HPDE6-E6E7 (cell line): ENCODE measurements around the gene ADRB2.

Source experiments
- DNase-seq: peaks from one replicate; pipeline ENCODE4 v3.0.0; 2011; ENCODE audit warnings: missing footprints; ENCODE audit errors: extremely low spot score

Gene ADRB2

GRCh38 chr5:148805326-148806290 lies 20.8 kb upstream of the ADRB2 start:
- DNase-seq, result no peak

DNA sequence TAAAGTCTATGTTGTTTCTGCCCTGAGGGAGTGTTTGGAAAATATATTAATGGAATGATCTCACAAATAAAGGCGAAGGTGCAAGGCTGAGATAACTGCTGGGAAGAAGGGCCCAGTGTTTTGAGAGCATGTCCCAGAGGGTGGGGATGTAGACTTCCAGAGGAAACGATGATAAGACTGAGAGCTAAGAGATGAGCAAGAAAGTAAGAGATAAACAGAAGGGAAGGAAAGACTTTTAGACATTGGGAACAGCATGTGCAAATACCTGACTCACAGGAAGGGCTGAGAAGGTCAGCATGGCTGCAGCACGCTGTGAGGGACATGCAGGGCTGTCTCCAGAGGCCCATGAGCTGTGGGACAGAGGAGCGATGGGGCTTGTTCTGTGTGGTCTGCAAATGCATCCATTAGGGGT lies 19.9 kb upstream of the ADRB2 start:
- no peak for DNase-seq

GRCh38 chr5:148807851-148808250 lies 18.6 kb upstream of the ADRB2 start:
- no peak for DNase-seq

GRCh38 chr5:148808864-148809642 lies 17.4 kb upstream of the ADRB2 start:
- DNase-seq, result no peak

- no peak for DNase-seq
Observed at GRCh38 chr5:148809781-148810524, 16.5 kb upstream of the ADRB2 start.

DNA sequence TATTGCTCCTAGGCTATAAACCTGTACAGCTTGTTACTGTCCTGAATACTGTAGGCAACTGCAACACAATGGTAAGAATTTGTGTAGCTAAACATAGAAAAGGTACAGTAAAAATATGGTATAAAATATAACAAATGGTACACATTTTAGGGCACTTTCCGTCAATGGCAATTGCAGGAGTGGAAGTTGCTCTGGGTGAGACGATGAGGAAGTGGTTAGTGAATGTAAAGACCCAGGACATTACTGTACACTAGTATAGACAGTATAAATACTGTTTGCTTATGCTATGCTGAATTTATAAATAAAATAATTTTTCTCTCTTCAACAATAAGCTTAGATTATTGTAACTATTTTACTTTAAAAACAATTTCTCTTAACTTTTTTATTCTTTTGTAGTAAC lies 15.6 kb upstream of the ADRB2 start:
- no peak for DNase-seq

- DNase-seq, result no peak
Observed at GRCh38 chr5:148811756-148812155, 14.7 kb upstream of the ADRB2 start.

- no peak for DNase-seq
Observed at GRCh38 chr5:148815086-148815485, 11.3 kb upstream of the ADRB2 start.

DNA sequence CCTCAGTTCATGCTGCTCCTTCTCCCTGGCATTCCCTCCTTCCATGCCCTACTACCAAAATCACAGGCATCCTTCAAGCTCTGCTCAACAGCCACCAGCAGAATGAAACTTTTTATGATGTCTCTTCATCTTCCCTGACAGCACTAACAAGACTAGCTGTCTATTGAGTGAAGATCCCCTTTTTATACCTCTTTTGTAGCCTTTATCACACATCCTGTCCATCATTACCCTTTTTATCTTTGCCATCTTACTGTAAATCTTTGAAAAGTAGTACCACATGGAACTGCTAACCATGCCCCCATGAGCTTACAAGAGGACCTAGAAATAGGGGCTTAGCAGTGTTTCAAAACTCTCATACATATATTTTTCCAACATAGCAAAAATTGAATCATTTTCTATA lies 10.8 kb upstream of the ADRB2 start:
- DNase-seq, result no peak

GRCh38 chr5:148816357-148816756 lies 10.1 kb upstream of the ADRB2 start:
- no peak for DNase-seq

- DNase-seq, result no peak
Observed at GRCh38 chr5:148816782-148817181, 9.6 kb upstream of the ADRB2 start.

GRCh38 chr5:148817606-148818005 lies 8.8 kb upstream of the ADRB2 start:
- no peak for DNase-seq

DNA sequence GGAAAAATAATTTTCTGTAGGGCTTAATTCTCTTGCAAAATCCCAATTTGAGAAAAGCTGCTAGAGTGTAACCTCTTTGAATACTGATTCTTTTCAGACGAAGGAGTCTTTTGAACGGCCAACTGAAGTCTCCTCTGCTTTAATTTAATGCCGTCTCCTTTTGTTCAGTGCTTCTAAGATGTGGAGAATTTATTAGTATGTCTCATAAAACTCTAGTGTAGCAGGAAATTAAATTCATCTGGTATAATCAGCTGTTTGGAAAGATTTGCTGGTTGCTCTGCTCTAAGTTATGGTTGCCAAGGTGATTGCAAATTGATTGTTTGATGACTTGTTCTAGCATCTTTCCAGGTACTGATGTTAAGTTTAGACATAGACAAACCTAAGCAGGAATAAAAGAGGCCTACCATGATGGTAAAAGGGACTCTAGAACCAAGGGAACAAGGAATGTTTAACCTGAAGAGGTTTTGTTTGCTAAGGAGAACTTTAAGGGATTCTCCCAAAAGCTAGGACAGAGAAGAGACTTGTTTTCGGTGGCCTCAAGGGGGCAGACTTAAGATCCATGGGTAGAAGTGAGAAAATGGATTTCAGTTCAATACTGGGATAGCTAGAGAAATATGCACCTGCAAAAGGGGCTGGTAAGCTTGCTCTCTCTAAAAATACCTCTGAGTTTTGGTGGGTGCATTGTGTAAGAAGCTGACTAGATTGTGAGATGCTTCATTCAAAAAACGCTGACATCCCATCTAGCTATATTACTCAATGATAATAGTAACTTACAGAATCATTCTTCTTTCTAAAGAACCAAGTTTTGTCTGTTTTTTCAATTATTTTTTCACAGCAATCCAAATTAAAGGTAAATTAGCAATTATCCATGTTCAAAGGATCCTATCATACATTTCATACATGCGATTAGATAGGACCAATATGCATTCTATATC lies 5.7 kb upstream of the ADRB2 start:
- DNase-seq, result no peak

- no peak for DNase-seq
Observed at GRCh38 chr5:148823871-148824270, 2.5 kb upstream of the ADRB2 start.

- no peak for DNase-seq
Observed at GRCh38 chr5:148825716-148826052, 727 bp upstream of the ADRB2 start.

DNA sequence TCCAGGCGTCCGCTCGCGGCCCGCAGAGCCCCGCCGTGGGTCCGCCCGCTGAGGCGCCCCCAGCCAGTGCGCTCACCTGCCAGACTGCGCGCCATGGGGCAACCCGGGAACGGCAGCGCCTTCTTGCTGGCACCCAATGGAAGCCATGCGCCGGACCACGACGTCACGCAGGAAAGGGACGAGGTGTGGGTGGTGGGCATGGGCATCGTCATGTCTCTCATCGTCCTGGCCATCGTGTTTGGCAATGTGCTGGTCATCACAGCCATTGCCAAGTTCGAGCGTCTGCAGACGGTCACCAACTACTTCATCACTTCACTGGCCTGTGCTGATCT lies 294 bp downstream of the ADRB2 start:
- no peak for DNase-seq

- no peak for DNase-seq
Observed at GRCh38 chr5:148827723-148828122, 1.3 kb downstream of the ADRB2 start.

GRCh38 chr5:148828511-148829247 lies 2.3 kb downstream of the ADRB2 start:
- no peak for DNase-seq

DNA sequence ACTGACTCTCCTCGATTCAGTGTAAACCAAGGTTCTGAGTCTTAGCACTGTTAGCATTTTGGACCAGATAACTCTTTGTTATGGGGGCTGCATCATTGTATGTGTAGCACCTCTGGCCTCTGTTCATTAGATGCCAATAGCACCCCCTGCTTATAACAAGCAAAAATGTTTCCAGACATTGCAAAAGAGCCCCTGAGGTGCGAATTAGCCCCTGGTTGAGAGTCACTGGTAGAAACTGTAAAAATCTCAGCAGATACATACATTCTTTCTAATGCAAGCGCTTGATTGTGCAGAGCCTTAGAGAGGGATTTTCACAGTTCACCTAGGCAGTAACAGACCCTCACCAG lies 2.8 kb downstream of the ADRB2 start:
- DNase-seq, result no peak

DNA sequence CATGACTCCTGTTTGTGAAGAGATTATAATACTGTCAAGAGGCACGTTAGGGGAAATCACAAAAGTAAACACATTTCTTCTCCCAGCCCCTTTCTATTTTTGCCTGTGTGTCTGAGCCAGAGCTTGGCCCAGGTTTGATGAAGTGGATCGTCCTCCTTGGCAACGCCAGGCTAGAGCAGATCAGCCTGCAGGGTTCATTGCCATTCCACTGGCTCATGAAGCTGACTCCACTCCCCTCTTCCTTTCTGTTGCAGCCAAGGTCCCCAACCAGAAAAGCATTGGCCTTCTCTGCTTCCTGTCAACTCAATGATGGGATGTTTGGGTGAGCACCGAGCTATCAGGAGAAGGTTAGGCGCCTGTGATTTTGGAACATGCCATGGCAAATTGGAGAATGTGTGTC lies 3.3 kb downstream of the ADRB2 start:
- DNase-seq, result no peak

DNA sequence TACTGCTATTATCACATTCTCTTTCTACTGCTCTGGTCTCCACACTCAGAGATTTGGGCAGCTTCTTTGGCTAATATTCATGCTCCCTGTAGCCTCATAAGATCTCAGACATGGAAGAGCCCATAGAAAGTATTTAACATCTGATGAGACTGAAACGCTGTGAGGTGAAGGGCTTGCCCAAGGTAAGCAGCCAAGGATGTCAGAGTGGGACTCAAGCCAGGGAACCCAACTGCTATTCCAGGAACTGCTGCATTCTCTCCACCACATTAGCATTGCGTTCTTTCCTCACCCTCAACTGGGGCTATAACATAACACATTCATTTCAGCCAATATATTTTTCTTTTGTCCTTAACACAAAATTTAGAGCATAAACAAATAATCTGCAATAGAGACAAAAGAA lies 3.8 kb downstream of the ADRB2 start:
- DNase-seq, result no peak
